ENCODE results near the gene PPME1. TPM values are rescaled to one million over a fixed set of nuclear protein-coding genes. Genes with fewer than 3 reads are reported as not detected.

PPME1 gene
- total RNA-seq, 1 experiment from 2014 or later = 81.0 TPM

DNA sequence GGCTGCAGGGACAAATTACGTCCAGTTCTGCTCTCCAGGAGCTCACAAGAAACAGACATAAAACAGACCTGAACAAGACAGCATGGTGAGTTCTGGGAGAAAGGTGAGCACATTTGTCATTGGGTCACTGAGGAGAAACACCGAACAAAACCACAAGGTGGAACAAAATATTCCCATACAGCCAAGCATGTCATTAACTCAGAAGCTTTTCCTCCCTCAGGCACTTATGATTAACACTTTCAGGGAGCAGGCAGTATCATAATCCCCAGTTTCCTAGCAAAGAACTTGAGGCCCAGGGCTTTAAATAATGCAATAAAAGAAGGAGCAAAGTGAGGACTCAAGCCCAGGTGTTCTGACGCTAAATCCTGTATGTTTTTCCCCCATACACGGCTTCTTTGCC is 97.4 kb downstream of the PPME1 start:
- intact Hi-C loops (cut with micrococcal nuclease; ENCODE audit: unreplicated experiment) = no loop called here
- peaks cover 14% of the 10 kb centered on the region for H3K4me1 ChIP-seq (replicated peaks; ENCODE audit: insufficient read depth)
- ChIA-PET POLR2A (ENCODE audit: unreplicated experiment) (no interaction called here), CTCF (interaction anchor here (1.3 to 1.4 kb wide), 2 partner anchors 13 to 181 kb away, joined by 3 read pairs; no protein-coding TSS in a partner anchor)
- H3K79me2 ChIP-seq (ENCODE audit: low read depth) = no peaks in the 10 kb centered on the region
- peak in 1 of 2 experiments; percentile 66 for DNase-seq
- H3K36me3 ChIP-seq (ENCODE audit: low read depth) = no peaks in the 10 kb centered on the region
- no peak overlapping the region for H2AFZ ChIP-seq
- H3K4me2 ChIP-seq = peak overlapping the region; percentile 27
- H3K27ac ChIP-seq = no peak overlapping the region
- no peaks in the 10 kb centered on the region for H3F3A ChIP-seq (ENCODE audit: insufficient read depth, low read depth)
- H3K9me2 ChIP-seq (ENCODE audit: insufficient read depth) = no peaks in the 10 kb centered on the region
- BruUV-seq (replicated peaks) = no TSS peak
- H3K27me3 ChIP-seq (ENCODE audit: insufficient read depth, low read depth) = no peaks in the 10 kb centered on the region
- no peaks in the 10 kb centered on the region for H4K20me1 ChIP-seq (ENCODE audit: insufficient read depth)
- H3K4me3 ChIP-seq = no peak overlapping the region
- TF ChIP-seq, protein P1, sequence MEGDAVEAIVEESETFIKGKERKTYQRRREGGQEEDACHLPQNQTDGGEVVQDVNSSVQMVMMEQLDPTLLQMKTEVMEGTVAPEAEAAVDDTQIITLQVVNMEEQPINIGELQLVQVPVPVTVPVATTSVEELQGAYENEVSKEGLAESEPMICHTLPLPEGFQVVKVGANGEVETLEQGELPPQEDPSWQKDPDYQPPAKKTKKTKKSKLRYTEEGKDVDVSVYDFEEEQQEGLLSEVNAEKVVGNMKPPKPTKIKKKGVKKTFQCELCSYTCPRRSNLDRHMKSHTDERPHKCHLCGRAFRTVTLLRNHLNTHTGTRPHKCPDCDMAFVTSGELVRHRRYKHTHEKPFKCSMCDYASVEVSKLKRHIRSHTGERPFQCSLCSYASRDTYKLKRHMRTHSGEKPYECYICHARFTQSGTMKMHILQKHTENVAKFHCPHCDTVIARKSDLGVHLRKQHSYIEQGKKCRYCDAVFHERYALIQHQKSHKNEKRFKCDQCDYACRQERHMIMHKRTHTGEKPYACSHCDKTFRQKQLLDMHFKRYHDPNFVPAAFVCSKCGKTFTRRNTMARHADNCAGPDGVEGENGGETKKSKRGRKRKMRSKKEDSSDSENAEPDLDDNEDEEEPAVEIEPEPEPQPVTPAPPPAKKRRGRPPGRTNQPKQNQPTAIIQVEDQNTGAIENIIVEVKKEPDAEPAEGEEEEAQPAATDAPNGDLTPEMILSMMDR (conservative IDR thresholded peaks at IDR 0.05) = peak; percentile 32; the same call in 1 of the 2 replicates
- TF ChIP-seq EZH2 (IDR thresholded peaks at IDR 0.05; ENCODE audit: low read depth) = no peak
- H3K9me3 ChIP-seq (ENCODE audit: insufficient read depth, low read depth) = no peaks in the 10 kb centered on the region

DNA sequence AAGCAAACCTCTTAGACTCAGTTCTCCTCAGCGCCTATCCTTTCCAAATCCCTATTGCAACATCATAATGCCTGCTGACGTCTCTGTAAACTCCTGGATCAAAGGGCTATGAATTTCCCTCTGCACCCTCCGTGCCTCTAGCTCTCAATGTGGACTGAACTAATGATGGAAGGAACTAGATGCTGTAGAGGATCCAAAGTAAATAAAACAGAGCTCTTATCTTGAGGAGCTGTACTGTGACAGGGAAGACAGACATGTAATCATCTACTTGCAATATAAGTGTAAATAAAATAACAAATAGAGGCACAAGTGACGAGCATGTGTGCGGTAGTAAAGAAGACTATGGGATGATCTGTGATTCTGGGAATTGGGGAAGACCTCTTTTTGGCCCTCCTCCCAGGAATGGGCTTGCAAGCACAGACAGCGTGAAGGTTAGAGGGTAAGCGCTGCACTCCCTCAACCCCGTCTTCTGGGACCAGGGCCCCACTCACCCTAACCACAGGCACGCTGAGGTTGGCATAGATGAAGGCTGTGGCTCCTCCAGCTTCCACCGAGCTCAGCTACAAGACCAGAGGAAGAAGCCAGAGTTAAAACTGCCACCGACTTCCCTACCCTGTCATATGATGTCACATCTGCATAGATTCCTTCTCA is 98.2 kb downstream of the PPME1 start:
- POLR2A ChIA-PET (ENCODE audit: unreplicated experiment) = interaction anchor here (0.6 kb wide), 1 partner anchor 290 kb away, joined by 3 read pairs; no protein-coding TSS in a partner anchor
- Histone ChIP-seq H3K27ac (no peak overlapping the region), H3K4me1 (replicated peaks; ENCODE audit: insufficient read depth) (peaks cover 14% of the 10 kb centered on the region)

DNA sequence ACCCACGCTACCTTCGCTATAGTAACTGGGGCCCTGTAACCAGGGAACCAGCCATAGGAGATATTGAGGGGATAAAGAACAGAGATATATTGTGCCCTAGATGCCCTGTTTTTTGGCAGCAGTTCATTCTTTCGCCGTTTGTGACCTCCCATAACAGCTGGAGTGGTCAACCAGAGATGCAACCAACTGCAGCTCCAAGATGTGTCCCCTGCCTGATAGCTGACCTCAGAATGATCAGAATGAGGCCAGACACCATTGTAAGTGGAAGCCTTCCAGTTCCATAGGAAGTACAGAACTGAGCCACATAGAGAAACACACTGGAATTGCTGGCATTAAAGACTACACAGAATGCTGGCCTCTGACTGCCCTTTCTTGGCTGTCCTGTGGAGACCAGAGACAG is 101.2 kb downstream of the PPME1 start:
- intact Hi-C loops (cut with micrococcal nuclease; ENCODE audit: unreplicated experiment) = no loop called here
- H3K27me3 ChIP-seq (ENCODE audit: insufficient read depth, low read depth) = no peaks in the 10 kb centered on the region
- no peaks in the 10 kb centered on the region; the same call in 1 of the 2 replicates for H3K9me2 ChIP-seq (ENCODE audit: insufficient read depth)
- peaks cover 14% of the 10 kb centered on the region for H3K4me1 ChIP-seq (replicated peaks; ENCODE audit: insufficient read depth)
- no peaks in the 10 kb centered on the region for H4K20me1 ChIP-seq (ENCODE audit: insufficient read depth)
- H2AFZ ChIP-seq = no peak overlapping the region
- H3K4me3 ChIP-seq = no peak overlapping the region
- no peak overlapping the region for H3K27ac ChIP-seq
- no peaks in the 10 kb centered on the region for H3K36me3 ChIP-seq (ENCODE audit: low read depth)
- no peaks in the 10 kb centered on the region for H3F3A ChIP-seq (ENCODE audit: insufficient read depth, low read depth)
- ChIA-PET CTCF (no interaction called here), POLR2A (ENCODE audit: unreplicated experiment) (no interaction called here)
- no TSS peak for BruUV-seq (replicated peaks)
- H3K4me2 ChIP-seq = no peak overlapping the region
- TF ChIP-seq EZH2 (IDR thresholded peaks at IDR 0.05; ENCODE audit: low read depth) = no peak
- TF ChIP-seq, protein P1 (conservative IDR thresholded peaks at IDR 0.05) = no peak
- DNase-seq = no peak
- no peaks in the 10 kb centered on the region for H3K9me3 ChIP-seq (ENCODE audit: insufficient read depth, low read depth)
- H3K79me2 ChIP-seq (ENCODE audit: low read depth) = no peaks in the 10 kb centered on the region

More for the DNA sequence above, 98.2 kb downstream of the PPME1 start:
- no peaks in the 10 kb centered on the region for H3K79me2 ChIP-seq (ENCODE audit: low read depth)
- no peak overlapping the region for H3K4me2 ChIP-seq
- TF ChIP-seq, protein P1 (conservative IDR thresholded peaks at IDR 0.05) = no peak
- no peak for TF ChIP-seq EZH2 (IDR thresholded peaks at IDR 0.05; ENCODE audit: low read depth)
- H2AFZ ChIP-seq = no peak overlapping the region
- no peaks in the 10 kb centered on the region for H3F3A ChIP-seq (ENCODE audit: insufficient read depth, low read depth)
- no peaks in the 10 kb centered on the region for H3K9me2 ChIP-seq (ENCODE audit: insufficient read depth)
- CTCF ChIA-PET = interaction anchor here (1.3 to 1.4 kb wide), 2 partner anchors 14 to 180 kb away, joined by 3 read pairs; no protein-coding TSS in a partner anchor
- intact Hi-C loops (cut with micrococcal nuclease; ENCODE audit: unreplicated experiment) = no loop called here
- no peaks in the 10 kb centered on the region for H3K27me3 ChIP-seq (ENCODE audit: insufficient read depth, low read depth)
- H4K20me1 ChIP-seq (ENCODE audit: insufficient read depth) = no peaks in the 10 kb centered on the region
- no peak overlapping the region for H3K4me3 ChIP-seq
- H3K36me3 ChIP-seq (ENCODE audit: low read depth) = no peaks in the 10 kb centered on the region
- BruUV-seq (replicated peaks) = no TSS peak
- DNase-seq = no peak
- no peaks in the 10 kb centered on the region for H3K9me3 ChIP-seq (ENCODE audit: insufficient read depth, low read depth)
